NCI-H2171 treated with DMSO at 0.1 percent for 48 hours (cell line): ENCODE data around the gene KIAA0232.
"Not testable (repeated sequence)": the region's sequence is repeated elsewhere in the genome, so short reads cannot be mapped to it uniquely, and the experiment has no call there.

Experiments used
- DNase-seq: peaks from one replicate; lab custom pipeline; 2025; lab: John Stamatoyannopoulos, UW

KIAA0232 gene

DNA sequence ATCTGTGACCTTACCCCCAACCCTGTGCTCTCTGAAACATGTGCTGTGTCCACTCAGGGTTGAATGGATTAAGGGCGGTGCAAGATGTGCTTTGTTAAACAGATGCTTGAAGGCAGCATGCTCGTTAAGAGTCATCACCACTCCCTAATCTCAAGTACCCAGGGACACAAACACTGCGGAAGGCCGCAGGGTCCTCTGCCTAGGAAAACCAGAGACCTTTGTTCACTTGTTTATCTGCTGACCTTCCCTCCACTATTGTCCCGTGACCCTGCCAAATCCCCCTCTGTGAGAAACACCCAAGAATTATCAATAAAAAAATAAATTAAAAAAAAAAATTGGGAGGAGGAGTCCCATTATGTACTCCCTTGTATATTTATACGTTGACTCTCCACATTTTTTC lies 26.2 kb upstream of the KIAA0232 start:
- not testable (repeated sequence) for DNase-seq

DNA sequence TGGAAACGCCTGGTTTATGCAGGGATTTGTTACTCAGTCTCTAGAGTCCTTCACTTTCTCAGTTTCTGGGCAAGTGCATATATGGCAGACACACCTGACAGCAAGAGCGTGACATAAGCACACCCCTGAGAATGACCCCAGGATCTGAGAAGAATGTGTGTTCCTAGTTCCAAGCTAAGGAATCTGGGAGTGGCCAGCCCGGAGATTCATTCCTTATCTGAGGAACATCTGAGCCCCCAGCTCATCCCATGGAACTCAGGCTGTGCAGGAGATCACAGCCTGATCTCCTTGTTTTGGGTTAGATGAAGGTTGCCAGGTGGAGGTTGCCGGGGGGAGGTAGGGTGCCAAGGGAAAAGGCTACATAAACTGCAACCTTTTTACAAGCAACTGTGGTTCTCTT lies 23.8 kb upstream of the KIAA0232 start:
- no peak for DNase-seq

DNA sequence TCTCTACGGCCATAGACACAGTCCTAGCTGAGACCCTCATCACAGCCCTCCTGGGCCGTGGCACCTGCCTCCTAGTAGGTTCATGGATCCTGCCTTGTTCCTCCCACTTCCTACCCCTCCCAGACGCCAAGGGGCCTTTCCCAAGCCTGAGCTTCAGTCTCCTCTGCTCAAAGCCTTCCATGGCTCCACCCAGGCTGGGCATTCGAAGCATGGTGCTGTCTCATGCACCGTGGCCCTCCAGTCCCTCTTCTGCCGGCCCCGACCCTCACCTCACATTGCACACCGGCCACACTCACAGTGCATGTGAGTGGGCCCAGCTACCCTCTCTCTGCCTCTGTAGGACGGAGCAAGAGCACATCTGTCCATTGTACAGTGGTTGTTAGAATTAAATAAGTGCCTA lies 21.7 kb upstream of the KIAA0232 start:
- no peak for DNase-seq

DNA sequence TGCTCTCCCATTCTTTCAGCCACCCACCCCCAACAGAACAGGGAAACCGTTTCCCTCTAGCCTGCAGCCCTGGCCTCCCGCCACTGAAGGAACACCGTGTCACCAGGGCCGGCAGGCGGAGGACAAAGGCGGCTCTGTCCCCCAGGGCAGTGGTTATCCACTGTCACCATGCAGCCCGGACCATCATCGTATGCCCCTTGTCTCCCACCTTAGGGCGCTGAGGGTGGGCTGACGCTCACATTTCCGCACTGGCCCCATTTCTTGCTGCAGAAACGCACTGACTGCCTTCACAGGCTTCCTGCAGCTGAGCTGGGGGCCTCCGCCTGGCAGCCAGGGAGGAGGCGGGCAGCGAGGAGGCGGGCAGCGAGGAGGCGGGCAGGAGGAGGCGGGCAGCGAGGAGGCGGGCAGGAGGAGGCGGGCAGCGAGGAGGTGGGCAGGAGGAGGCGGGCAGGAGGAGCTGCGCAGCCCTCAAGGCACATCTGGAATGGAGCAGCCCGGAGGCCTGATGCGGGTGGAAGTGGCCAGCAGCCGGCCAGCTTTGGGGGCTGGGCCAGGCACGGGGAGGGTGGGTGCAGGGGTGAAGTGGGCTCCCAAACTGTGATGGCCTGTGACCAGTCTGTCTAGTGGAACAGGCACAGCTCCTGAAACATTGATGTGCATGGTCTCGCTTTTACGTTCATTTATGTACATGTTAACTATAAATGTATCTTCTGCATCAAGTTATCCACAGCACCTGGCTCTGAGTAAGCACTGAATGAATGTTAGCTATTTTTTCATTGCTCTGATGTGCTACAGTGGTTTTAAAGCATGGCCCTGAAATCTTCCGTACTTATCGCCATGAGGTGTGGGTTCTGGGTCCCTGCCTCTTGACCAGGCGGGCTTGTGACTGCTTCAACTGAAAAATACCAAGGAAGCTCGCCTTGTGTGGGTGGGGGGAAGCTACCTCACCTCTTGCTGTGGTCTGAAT lies 20.6 kb upstream of the KIAA0232 start:
- DNase-seq = no peak

DNA sequence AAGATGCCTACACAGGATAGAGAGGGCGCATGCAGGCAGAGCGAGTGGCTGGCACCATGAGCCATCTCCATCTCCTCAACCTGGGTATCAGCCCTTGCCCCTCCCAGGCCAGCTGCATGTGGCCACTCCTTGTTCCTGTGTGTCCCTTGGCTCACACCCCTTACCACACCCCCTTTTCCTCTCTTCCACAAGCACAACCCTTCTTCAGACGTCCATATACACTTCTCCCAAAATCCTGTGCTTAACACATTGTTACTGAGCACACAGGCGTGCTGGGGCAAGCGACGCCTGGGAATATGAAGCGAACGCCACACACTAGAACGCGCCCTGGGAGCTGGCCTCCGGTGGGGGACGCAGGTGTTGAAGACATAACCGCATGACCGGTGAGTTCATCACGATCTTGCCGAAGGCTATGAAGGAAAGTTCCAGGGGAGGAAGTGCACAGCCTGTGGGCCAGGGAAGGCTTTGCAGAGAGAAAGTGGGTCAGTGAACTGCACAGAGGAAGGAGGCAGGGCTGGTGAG lies 19.1 kb upstream of the KIAA0232 start:
- DNase-seq = peak; percentile 17

DNA sequence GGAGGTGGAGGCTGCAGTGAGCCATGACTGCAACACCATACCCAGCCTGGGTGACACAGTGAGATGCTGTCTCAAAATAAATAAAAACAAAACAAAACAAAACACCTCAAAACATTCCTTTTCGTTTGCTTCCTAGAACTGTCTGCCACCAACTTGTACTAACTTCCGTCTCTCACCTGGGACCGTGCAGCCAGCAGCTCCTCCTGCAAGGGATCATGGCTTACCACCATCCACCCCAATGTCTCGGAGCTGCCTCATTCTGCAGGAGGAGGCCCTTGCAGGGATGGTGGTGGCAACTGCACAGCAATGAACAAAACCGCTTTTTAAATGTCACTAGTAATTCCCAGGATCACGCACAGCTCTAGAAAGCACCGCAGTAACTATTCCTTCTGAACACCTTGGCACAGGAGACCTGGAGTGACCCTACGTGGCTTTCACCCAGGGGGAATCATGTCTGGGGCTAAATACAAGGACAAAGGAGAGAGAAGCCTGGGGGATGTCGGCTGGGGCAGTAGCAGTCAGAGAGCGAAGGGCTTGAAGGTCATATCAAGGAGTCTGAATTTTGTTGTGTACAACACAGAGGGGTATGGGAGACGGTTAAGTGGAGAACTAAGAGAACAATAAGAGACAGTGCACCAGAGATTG lies 17.4 kb upstream of the KIAA0232 start:
- DNase-seq = no peak

DNA sequence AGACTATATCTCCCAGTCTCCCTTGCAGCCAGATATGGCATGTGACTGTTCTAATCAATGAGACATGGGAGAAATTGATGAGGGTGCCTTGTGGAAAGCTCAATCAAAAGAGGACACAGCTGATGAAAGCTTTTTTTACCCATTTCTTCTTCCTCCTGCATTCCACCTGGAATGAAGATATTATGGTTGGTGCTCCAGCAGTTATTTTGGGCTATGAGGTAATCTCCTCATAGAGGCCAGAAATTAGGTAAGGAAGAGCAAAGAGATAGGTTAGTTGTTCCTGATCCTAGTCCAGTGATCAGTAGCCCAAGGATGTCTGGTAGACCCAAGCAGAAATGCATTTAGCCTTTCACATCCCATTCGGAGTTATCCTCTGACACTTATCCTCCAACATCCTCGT lies 16.8 kb upstream of the KIAA0232 start:
- no peak for DNase-seq

DNA sequence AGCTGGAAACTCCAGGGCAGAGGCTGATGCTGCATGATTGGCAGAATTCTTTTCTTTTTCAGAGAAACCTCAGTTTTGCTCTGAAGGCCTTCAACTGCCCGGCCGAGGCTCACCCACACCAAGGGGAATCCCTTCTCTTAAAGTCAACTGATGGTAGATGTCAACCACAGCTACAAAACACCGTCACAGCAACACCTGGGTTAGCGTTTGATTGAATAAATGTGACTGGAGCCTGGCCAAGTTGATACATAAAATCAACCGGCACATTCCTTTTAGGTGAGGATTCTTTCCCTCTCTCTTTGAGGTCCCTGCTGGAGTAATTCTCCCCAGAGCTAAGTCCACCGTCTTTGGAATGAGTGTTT lies 15.2 kb upstream of the KIAA0232 start:
- no peak for DNase-seq

DNA sequence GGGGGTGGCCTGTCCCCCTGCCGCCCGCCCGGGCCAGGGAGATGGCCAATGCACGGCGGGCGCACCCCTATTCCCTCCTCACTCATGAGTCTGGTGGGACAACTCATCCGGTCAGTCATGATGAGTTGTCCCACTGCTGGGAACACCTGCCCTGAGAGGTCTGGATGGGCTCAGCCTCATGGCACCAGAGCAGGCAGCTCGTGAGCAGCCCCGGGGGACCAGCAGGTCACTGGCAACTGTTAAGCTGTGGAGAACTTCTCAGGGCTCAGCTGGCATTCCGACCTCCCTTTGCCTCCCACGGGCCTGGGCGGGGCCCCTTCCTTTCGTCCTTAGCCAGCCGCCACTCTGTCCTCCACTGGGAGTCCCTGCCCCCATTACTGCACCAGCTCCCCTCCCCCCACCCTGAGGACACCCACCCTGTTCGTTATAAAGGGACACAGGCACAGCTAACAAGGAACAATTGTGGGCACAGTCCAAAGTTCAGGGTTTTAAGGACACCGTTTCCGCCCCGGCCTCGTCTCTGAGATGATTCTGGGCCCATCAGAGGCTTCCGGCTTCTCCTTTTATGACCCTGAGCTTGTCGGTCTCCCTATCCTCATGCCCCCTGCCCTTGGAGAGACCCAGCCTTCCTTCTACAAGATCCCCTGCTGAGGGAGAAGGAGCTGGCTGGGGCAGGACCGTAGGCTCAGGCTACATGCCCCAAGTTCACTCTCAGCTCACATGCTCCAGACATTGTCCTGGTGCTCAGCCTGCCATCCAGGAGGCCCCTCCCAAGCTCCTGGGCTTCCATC lies 14.6 kb upstream of the KIAA0232 start:
- no peak for DNase-seq

DNA sequence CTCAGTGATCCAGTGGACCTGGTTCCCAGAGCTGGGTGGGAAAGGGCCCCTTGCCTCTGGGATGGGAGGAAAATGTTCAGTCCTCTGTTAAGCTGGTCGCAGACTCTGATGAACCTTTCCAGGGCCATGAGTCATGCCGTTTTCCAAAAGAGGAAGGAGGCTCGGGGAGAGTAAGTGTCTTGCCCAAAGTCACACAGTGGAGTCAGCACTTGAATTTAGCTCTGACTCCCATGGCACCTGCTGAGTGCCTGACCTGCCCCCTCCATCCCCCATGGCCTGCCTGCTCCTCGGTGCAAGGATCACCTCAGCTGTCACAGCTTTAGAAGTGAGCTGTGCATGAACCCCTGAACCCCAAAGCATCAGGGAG lies 14.0 kb upstream of the KIAA0232 start:
- DNase-seq = no peak

DNA sequence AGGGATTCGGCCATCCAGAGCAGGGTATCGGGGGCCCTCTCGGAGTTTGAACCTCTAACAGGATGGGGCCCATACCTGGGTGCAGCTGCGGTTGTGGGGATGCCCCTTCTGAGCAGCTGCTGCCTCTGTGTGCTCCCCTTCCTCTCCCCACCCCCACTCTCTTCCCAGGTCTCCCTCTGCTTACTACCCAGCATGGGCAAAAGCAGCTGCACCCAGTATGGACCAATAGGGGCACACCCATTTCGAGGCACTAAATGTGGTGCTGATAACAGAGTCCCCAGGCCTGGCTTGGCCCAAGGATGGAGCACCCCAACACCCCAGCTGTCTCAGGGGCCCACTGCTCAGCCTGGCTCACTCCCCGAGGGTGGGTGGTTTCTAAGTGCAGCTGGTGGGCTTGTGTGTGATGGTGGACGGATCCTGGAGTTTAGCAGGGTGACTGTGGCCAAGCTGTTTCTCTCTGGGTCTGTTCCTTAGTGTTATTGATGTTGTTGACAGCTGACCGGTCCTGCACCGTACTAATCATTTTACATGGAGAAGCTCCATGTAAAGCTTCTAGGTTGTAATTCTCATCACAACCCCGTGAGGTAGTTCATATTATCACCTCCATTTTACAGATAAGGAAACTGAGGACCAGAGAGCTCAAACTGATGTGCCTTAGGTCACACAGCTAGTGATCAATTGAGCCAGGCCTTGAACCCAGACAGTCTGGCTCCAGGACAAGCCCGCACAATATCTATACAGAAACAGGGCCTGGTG lies 13.1 kb upstream of the KIAA0232 start:
- no peak for DNase-seq

DNA sequence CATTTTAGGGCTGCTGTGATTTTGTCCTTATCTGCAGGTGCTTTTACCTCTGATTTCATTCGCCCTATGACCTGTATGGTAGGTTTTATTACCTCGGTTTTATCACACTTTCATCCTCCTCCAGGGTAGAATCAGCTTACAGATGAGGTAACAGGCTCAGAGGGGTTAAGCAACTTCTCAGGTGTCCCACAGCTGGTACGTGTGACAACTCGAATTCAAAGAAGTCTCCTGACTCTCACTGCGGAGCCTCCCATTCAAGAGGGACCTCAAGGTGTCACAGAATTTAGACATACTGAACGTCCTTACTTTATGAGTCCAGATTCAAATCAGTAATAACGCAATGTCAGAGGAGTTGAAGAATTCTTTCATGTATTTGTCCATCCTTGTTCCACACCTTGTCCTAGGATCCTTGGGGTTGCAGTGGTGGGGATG lies 12.5 kb upstream of the KIAA0232 start:
- no peak for DNase-seq

DNA sequence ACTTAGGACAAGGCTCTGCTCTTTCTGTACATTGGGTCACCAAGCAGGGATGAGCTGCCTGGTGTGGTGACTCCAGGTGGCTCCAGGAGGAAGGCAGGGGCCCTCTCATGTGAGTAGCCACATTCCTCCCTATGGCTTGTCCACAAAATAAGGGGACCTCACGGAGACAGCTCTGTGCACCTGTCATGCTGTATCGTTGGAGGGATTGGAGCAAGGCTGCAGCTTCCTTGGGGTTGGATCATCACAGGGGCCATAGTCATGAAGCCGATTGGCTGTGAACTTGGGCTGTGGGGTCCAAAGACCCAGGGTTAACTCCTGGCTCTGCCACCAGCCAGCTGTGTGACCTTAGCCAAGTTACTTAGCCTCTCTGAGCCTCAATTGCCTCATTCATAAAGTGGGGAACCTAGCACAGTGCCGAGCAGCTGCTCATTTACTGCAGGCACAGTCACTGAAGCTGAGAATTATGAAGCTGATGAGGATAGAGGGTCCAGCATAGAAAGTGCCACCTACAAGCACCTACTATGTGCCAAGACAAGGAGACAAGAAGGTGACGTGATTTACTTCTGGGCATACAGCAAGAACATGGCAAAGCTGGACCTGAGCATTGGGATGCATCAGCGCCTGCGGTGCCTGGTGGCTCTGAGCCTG lies 11.8 kb upstream of the KIAA0232 start:
- DNase-seq = no peak

DNA sequence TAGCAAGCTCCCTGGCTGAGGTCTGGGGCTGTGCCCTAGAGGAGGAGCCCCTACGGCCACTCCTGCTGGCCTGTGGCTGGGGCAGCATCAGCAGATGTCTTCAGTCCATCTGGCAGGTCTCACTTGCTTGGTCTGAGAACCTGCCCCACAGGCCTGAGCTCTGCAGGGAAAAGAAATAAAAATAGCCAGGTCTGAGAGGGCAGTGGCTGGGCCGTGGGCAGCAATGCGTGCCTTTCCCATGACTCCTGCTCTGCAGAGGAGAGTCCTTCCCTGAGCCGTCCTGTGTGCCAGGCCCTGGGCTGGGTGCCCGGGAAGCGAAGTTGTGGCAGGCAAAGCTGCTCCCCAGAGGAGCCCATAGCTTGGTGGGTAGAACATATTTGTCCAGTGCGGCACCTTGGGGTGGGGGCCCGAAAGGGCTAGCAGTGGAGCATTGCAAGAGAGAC lies 11.3 kb upstream of the KIAA0232 start:
- DNase-seq = no peak

DNA sequence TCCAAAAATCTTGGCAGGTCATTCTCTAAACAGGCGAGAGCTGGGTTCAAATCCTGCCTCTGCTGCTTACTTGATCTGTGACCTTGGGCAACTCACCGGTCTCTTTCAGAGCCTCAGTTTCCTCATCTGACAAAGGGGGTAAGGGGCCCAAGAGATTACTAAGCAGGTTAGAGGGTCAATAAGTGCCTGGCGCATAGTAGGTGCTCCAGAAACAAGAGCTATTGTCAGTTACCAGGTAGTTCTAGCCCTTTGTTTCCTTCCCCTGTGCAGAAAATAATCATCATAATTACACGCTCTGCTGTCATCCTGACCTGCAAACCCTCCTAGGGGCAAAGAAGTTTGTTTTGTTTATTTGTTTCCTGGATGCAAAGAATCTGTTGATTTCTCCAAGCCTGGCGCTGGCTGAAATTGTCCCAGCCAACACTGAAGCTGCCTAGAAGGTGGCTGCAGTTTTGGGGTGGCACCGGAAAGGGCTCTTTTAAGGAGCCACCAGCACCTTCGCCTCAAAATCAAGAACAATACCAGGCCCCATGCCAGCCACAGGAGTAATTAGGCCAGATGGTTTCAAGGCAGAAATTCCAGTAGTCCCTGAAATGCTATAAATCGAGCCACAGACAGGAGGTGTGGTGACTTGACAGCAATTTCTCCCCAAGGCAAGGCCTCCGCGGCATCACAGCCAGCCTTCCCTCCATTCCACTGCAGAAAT lies 10.2 kb upstream of the KIAA0232 start:
- DNase-seq = peak; percentile 34

DNA sequence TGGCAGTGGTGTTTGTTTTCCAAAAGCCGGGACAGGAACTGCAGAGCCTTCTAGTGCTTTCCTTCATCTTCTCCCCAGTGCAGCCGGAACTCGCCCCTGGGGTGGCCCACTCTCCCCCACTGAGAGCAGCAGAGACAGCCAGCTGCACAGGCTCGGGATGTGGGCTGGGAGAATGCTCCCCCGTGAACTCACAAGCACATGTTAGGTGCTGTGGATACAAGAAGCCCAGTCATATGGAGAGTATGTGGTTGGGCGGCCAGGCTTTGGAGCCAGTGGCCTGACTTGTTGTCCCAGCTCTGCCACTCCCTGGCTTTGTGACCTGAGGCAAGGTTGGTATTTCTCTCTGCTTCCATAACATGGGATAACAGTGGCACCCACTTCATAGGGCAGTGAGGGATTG lies 9.4 kb upstream of the KIAA0232 start:
- DNase-seq = no peak

DNA sequence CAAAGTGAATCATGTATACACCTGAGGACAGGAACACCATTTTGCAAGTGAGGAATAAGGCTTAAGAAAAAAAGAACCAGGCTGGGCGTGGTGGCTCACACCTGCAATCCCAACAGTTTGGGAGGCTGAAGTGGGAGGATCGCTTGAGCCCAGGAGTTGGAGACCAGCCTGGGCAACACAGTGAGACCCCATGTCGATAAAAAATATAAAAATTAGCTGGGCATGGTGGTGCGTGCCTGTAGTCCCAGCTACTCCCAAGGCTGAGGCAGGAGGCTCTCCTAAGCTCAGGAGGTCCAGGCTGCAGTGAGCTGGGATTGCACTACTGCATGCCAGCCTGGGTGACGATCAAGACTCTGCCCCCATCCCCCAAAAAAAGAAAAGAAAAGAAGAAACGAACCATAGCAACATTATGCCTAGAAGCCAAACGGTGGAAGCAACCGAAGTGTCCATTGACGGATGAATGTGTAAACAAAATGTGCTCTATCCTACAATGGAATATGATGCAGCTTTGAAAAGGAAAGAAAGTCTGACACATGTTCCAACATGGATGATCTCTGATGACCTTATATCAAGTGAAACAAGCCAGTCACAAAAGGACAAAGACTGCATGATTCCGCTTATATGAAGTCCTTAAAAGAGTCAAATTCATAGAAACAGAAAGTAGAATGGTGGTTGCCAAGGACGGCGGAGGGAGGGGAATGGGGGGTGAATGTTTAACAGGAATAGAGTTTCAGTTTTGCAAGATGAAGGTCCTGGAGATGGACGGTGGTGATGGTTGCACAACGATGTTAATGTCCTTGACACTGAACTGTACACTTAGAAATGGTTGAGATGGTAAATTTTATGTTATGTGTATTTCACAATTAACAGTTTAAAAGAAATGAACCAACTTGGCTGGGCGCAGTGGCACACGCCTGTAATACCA lies 8.6 kb upstream of the KIAA0232 start:
- no peak for DNase-seq

DNA sequence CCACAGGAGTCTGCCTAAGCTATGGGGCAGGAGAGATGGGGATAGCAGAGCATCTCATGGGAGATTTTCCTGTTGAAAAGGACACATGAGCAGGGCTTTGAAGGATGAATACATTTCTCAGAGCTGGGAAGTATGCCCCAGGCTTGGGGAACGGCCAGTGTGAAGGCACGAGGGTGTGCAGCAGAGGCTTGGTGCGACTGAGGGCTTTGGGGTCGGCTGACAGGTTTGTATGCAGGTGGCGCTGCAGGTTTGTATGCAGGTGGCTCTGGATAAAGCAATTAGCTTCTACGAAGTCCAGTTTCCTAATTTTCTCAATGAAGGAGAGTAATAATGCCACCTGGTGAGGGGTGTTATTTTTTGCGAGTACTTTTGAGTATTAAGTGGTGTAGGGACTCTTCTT lies 6.8 kb upstream of the KIAA0232 start:
- DNase-seq = no peak

DNA sequence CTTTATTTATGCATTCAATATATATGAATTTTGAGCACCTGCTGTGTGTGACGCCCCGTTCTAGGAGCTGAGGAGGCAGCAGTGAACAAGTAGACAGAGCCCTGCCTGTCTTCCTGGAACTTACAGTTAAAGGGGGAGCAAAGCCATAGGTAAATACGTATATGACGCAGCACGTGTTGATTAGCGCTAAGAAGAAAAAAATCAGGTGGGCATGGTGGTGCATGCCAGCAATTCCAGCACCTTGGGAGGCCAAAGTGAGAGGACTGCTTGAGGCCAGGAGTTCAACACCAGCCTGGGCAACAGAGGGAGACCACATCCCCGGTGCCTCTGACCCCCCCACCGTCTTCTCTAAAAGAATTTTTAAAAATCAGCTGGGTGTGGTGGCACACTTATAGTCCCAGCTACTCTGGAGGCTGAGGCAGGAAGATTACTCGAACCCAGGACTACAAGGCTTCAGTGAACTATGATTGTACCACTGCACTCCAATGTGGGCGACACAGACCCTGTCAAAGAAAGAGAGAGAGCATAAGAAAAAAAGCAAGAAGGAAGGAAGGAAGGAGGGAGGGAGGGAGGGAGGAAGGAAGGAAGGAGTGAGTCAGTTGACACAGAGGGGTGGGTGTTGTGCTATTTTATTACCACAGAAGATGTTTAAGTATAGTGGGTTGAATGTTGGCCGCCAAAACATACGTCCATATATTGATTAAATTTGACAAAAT lies 5.4 kb upstream of the KIAA0232 start:
- DNase-seq = no peak
